Spleen (tissue), 11 donors: ENCODE results near the gene ZNF283. TPM values are rescaled to one million over a fixed set of nuclear protein-coding genes. Genes with fewer than 3 reads are reported as not detected.
"Not testable (repeated sequence)": the region's sequence is repeated elsewhere in the genome, so short reads cannot be mapped to it uniquely, and the experiment has no call there.

Experiments
- DNase-seq: peaks from one replicate; pipeline ENCODE4 v3.0.0-alpha.2; 2020
- H3K27ac ChIP-seq, 8 donors: fragments of 200-600 bp; sonication (generic) in 7 of 8; 1 replicate in 4 of 8; 2 replicates in 4 of 8; pipeline versions ENCODE4 v1.5.0 to v1.8.0; 2016 to 2021; ENCODE audit warnings: inconsistent platforms in 4 of 8, mild to moderate bottlenecking in 4 of 8, moderate library complexity in 1 of 8
- H3K27me3 ChIP-seq, 7 donors: fragments of 200-600 bp; sonication (generic) in 6 of 7; replicated peaks in 1 of 7; 1 replicate in 4 of 7; 2 replicates in 3 of 7; pipeline versions ENCODE4 v1.5.0 to v1.8.0; 2016 to 2021; ENCODE audit warnings: inconsistent platforms in 3 of 7, mild to moderate bottlenecking in 1 of 7
- H3K36me3 ChIP-seq, 6 donors: fragments of 200-600 bp; sonication (generic) in 5 of 6; 1 replicate in 4 of 6; 2 replicates in 2 of 6; pipeline versions ENCODE4 v1.5.0 to v1.8.0; 2016 to 2021; ENCODE audit warnings: inconsistent platforms in 2 of 6
- H3K4me1 ChIP-seq, 6 donors: fragments of 200-600 bp; sonication (generic) in 5 of 6; 1 replicate in 3 of 6; 2 replicates in 3 of 6; pipeline versions ENCODE4 v1.5.0 to v1.8.0; 2016 to 2021; ENCODE audit warnings: inconsistent platforms in 3 of 6
- H3K4me3 ChIP-seq, 8 donors: fragments of 200-600 bp; sonication (generic) in 7 of 8; 1 replicate in 4 of 8; 2 replicates in 4 of 8; pipeline versions ENCODE4 v1.5.0 to v1.8.0; 2016 to 2021; ENCODE audit warnings: inconsistent platforms in 4 of 8, mild to moderate bottlenecking in 4 of 8, moderate library complexity in 2 of 8
- H3K9me3 ChIP-seq, 8 donors: fragments of 200-600 bp; sonication (generic) in 7 of 8; 1 replicate in 4 of 8; 2 replicates in 4 of 8; pipeline versions ENCODE4 v1.5.0 to v1.8.0; 2016 to 2021; ENCODE audit warnings: inconsistent platforms in 4 of 8
- CTCF ChIP-seq, 11 experiments: fragments of 200-600 bp in 7 of 11; fragments of 450-650 bp in 4 of 11; sonication (generic) in 4 of 11; IDR thresholded peaks in 8 of 11; conservative IDR thresholded peaks in 3 of 11; 1 replicate in 7 of 11; 2 replicates in 4 of 11; pipeline versions ENCODE4 v1.4.0 to v1.8.0; 2016 to 2021; ENCODE audit warnings: antibody characterized with exemption in 11 of 11, inconsistent platforms in 4 of 11, mild to moderate bottlenecking in 1 of 11
- POLR2A ChIP-seq, 3 donors: fragments of 450-650 bp; IDR thresholded peaks; one replicate each; pipeline ENCODE4 v1.5.1; 2017; ENCODE audit warnings: antibody characterized with exemption in 3 of 3, mild to moderate bottlenecking in 1 of 3
- POLR2AphosphoS5 ChIP-seq, 3 donors: sonication (generic); formaldehyde crosslinking; IDR thresholded peaks; one replicate each; pipeline ENCODE4 v1.5.1; 2017; ENCODE audit warnings: antibody characterized with exemption in 3 of 3
- WGBS, 5 donors: extraction: QIAGEN DNeasy Blood & Tissue Kit in 3 of 5; methylation state at CpG; one replicate each; pipeline versions ENCODE4 v1.1.5 to v1.1.7; 2013 to 2018; 5-methylcytosine and 5-hydroxymethylcytosine counted together
- intact Hi-C: fragments of 100-400 bp; cut with DNase I; formaldehyde crosslinking; loops from one replicate; pipeline ENCODE4 v1.15.0; 2023; ENCODE audit warnings: low total_unique reads
- polyA plus RNA-seq, 3 donors: library from polyadenylated mRNA; stranded (reverse); fragments of 200-250 nt; gene quantifications; one replicate each; pipeline ENCODE4 v1.2.1, GENCODE V29; 2013
- total RNA-seq, 7 donors: library from RNA; depleted of rRNA in 3 of 7; stranded (reverse); fragments of >200 nt in 3 of 7; fragmentation: NEBNext Ultra II Directional in 4 of 7; extraction: Animal tissue kit (Norgen Biotek cat#: 25700) in 4 of 7; gene quantifications; one replicate each; pipeline versions ENCODE4 v1.1.0 to v1.2.1, GENCODE V29; 2016 to 2021
- donor health status: healthy with polysubstance abuse.
- donor health status: DM: no; HTN: no; CAD: no; lungs with moderate emphysema.
- donor health status: DM: no; HTN: no; CAD: no.
- donor health status: Bipolar disorder and iron deficiency.
- donor health status: healthy.
- donor health status: DM: no; HTN: no; CAD: no.
- donor health status: DM: yes; HTN: yes; CAD: no.

ZNF283 gene
- total and polyA plus RNA-seq, 10 donors = 1.1 to 15.6 (median 10.6) TPM

DNA sequence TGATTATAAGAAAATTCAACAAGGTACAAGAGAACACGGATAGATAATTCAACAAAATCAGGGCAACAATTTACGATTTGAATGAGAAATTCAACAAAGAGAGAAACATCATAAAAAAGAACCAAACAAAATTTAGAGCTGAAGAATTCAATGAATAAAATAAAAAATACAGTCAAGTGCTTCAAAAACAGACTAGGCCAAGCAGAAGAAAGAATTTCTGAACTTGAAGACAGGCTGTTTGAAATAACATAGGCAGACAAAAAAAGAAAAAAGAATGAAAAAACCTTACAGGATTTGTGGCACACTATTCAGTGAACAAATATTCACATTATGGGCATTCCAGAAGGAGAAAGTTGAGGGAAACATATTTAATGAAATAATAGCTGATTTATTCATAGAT, 31.1 kb downstream of the ZNF283 start:
- intact Hi-C loops = no loop called here
- Histone ChIP-seq H3K4me1 (no peaks in the 10 kb centered on the region), H3K27me3 (no peaks in the 10 kb centered on the region), H3K9me3 (peaks cover 53 to 100% (median 100%) of the 10 kb centered on the region in 8 donors), H3K4me3 (no peak overlapping the region), H3K36me3 (peaks cover 0 to 10% (median 0%) of the 10 kb centered on the region in 6 donors), H3K27ac (no peak overlapping the region)
- no peak for DNase-seq
- 92 to 97% (median 95%) methylated on average over 2 of the region's 2 CpGs for WGBS, 5 donors
- no peak for TF ChIP-seq CTCF (IDR thresholded peaks at IDR 0.05 in 8 of 11, conservative IDR thresholded peaks at IDR 0.05 in 3 of 11)
- TF ChIP-seq POLR2A (IDR thresholded peaks at IDR 0.05) = no peak
- TF ChIP-seq POLR2AphosphoS5 (IDR thresholded peaks at IDR 0.05) = no peak

- H3K4me3 ChIP-seq, H3K27ac ChIP-seq, intact Hi-C loops, DNase-seq, H3K4me1 ChIP-seq, H3K27me3 ChIP-seq: not testable (repeated sequence)
- H3K9me3 ChIP-seq = peaks cover 32 to 88% (median 86%) of the 10 kb centered on the region in 8 donors
- 91 to 96% (median 94%) methylated on average over 25 to 28 of the region's 28 CpGs for WGBS, 5 donors
- H3K36me3 ChIP-seq = peaks cover 0 to 14% (median 0%) of the 10 kb centered on the region in 6 donors
These were observed 39.8 kb downstream of the ZNF283 start for GRCh38 chr19:43866923-43867322.

- TF ChIP-seq POLR2AphosphoS5 (IDR thresholded peaks at IDR 0.05) = no peak
- 84 to 90% (median 89%) methylated on average over 5 of the region's 5 CpGs for WGBS, 5 donors
- no peak for DNase-seq
- H3K27ac ChIP-seq = no peak overlapping the region
- no peak overlapping the region for H3K4me3 ChIP-seq
- H3K36me3 ChIP-seq = peaks cover 2 to 63% (median 8%) of the 10 kb centered on the region in 6 donors
- intact Hi-C loops = no loop called here
- no peaks in the 10 kb centered on the region for H3K27me3 ChIP-seq
- H3K4me1 ChIP-seq = no peaks in the 10 kb centered on the region
- H3K9me3 ChIP-seq = peaks cover 47 to 100% (median 98%) of the 10 kb centered on the region in 8 donors
These were observed 45.6 kb downstream of the ZNF283 start for GRCh38 chr19:43872547-43873336.

- 84 to 89% (median 89%) methylated on average over 5 of the region's 5 CpGs for WGBS, 5 donors
- no peak for TF ChIP-seq POLR2A (IDR thresholded peaks at IDR 0.05)
- peaks cover 21 to 96% (median 94%) of the 10 kb centered on the region in 8 donors for H3K9me3 ChIP-seq
- H3K36me3 ChIP-seq = peaks cover 5 to 67% (median 28%) of the 10 kb centered on the region in 6 donors
- no peak overlapping the region for H3K4me3 ChIP-seq
- no peaks in the 10 kb centered on the region for H3K4me1 ChIP-seq
- no peak for DNase-seq
- H3K27ac ChIP-seq = no peak overlapping the region
- H3K27me3 ChIP-seq = no peaks in the 10 kb centered on the region
- intact Hi-C loops = no loop called here
These were observed 53.4 kb downstream of the ZNF283 start for GRCh38 chr19:43880483-43880882.

- no peak within 1 kb of the TSS for H3K27ac ChIP-seq
- H3K27me3 ChIP-seq = no peaks in the 10 kb centered on the region
- intact Hi-C loops = no loop called here
- H3K4me1 ChIP-seq = no peaks in the 10 kb centered on the region
- H3K4me3 ChIP-seq = no peak within 1 kb of the TSS
- peaks cover 17 to 100% (median 100%) of the 10 kb centered on the region in 8 donors for H3K9me3 ChIP-seq
- TF ChIP-seq POLR2AphosphoS5 (IDR thresholded peaks at IDR 0.05) = no peak
- no peak for TF ChIP-seq POLR2A (IDR thresholded peaks at IDR 0.05)
- TF ChIP-seq CTCF (IDR thresholded peaks at IDR 0.05 in 8 of 11, conservative IDR thresholded peaks at IDR 0.05 in 3 of 11) = no peak
- 68 to 92% (median 83%) methylated on average over 2 of the region's 2 CpGs for WGBS, 5 donors
- DNase-seq = no peak
- H3K36me3 ChIP-seq = peaks cover 5 to 46% (median 25%) of the 10 kb centered on the region in 6 donors
These were observed 56.7 kb downstream of the ZNF283 start, which contains the start of gene ZNF404 for GRCh38 chr19:43883864-43884263. ZNF404 (minus strand) TSS chr19:43883964.
